Progenitor cell of endocrine pancreas (in vitro differentiated cells): Measurements from ENCODE around the gene GMCL1. TPM values are rescaled to one million over a fixed set of nuclear protein-coding genes. Genes with fewer than 3 reads are reported as not detected.

Experiments used
- DNase-seq: peaks from one replicate; pipeline ENCODE4 v3.0.0; 2021; ENCODE audit warnings: low spot score; ENCODE audit not compliant: unreplicated experiment
- H3K27ac Mint-ChIP-seq: 2 replicates; pipeline ENCODE4 v1.8.0; 2021; ENCODE audit warnings: mild to moderate bottlenecking, moderate library complexity, mixed read lengths
- H3K27me3 Mint-ChIP-seq: 2 replicates; pipeline ENCODE4 v1.8.0; 2021; ENCODE audit warnings: mixed read lengths
- H3K36me3 Mint-ChIP-seq: 2 replicates; pipeline ENCODE4 v1.8.0; 2022; ENCODE audit warnings: mixed read lengths; ENCODE audit not compliant: insufficient read depth
- H3K4me1 Mint-ChIP-seq: 2 replicates; pipeline ENCODE4 v1.8.0; 2021; ENCODE audit warnings: low read depth, mixed read lengths
- H3K4me3 Mint-ChIP-seq: 2 replicates; pipeline ENCODE4 v1.8.0; 2021; ENCODE audit warnings: low read depth, mild to moderate bottlenecking, moderate library complexity, mixed read lengths
- H3K9me3 Mint-ChIP-seq: 2 replicates; pipeline ENCODE4 v1.8.0; 2021; ENCODE audit warnings: low read depth, mixed read lengths
- total RNA-seq: library from RNA; stranded (reverse); gene quantifications from 2 replicates; pipeline ENCODE4 v1.2.1, GENCODE V29; 2021
- TF ChIP-seq, protein P1 (sequence below): fragments of 200-600 bp; sonication (generic); IDR thresholded peaks from one replicate; pipeline ENCODE4 v1.5.0; 2021; ENCODE audit warnings: antibody characterized with exemption, mild to moderate bottlenecking; ENCODE audit not compliant: unreplicated experiment

GMCL1 gene
- total RNA-seq, 1 donor from 2014 or later, result 33.1 TPM

DNA sequence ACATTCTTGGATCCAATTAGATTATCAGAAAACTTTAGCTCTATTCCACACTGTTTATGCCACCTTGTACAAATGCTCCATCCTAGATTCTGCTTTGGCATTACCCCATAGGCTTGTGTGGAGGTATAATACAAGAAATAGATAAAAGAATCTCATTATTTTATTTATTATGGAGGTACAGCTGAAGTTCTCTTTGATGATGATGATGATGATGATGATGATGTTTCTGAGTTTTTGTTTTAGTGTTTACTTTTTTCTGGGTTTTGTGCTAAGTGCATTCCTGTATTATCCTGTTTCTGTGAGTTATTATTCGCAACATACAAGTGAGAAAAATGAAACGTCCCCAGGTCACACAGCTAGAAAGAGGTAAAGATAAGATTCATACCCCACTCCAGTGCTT, 44.1 kb upstream of the GMCL1 start:
- H3K4me3 Mint-ChIP-seq, result no peak overlapping the region
- DNase-seq, result no peak
- H3K27me3 Mint-ChIP-seq, result no peaks in the 10 kb centered on the region
- peaks cover 4% of the 10 kb centered on the region for H3K9me3 Mint-ChIP-seq
- H3K36me3 Mint-ChIP-seq, result peaks cover 41% of the 10 kb centered on the region
- H3K27ac Mint-ChIP-seq, result peak overlapping the region; percentile 57
- TF ChIP-seq, protein P1, sequence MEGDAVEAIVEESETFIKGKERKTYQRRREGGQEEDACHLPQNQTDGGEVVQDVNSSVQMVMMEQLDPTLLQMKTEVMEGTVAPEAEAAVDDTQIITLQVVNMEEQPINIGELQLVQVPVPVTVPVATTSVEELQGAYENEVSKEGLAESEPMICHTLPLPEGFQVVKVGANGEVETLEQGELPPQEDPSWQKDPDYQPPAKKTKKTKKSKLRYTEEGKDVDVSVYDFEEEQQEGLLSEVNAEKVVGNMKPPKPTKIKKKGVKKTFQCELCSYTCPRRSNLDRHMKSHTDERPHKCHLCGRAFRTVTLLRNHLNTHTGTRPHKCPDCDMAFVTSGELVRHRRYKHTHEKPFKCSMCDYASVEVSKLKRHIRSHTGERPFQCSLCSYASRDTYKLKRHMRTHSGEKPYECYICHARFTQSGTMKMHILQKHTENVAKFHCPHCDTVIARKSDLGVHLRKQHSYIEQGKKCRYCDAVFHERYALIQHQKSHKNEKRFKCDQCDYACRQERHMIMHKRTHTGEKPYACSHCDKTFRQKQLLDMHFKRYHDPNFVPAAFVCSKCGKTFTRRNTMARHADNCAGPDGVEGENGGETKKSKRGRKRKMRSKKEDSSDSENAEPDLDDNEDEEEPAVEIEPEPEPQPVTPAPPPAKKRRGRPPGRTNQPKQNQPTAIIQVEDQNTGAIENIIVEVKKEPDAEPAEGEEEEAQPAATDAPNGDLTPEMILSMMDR, result no peak
- H3K4me1 Mint-ChIP-seq, result peaks cover 69% of the 10 kb centered on the region

DNA sequence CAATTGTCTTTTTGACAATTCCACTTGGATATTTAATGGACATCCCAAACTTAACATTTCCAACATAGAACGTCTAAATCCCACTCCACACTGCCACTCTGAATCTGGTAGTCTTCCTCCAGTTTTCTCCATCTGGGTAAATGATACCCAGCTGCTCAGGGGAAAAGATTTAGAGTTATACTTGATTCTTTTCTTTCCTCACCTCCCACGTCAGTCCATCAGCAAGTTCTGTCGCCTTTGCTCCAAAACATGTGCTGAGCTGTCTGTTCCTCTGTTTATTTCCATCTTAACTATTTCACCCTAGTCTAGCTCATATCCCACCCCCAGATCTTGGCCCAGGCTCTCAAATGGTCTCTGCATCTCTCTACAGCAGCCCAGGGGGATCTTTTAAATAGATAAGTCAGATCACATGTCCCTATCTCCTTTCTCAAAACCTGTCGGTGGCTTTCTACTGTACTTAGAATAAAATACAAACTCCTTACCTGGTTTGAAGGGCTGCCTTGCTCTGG, 43.4 kb upstream of the GMCL1 start:
- no peak for DNase-seq
- Mint-ChIP-seq H3K4me3 (no peak overlapping the region), H3K27ac (peak overlapping the region; percentile 57), H3K27me3 (no peaks in the 10 kb centered on the region), H3K9me3 (peaks cover 4% of the 10 kb centered on the region), H3K4me1 (peaks cover 67% of the 10 kb centered on the region), H3K36me3 (peaks cover 39% of the 10 kb centered on the region)
- TF ChIP-seq, protein P1, result no peak

DNA sequence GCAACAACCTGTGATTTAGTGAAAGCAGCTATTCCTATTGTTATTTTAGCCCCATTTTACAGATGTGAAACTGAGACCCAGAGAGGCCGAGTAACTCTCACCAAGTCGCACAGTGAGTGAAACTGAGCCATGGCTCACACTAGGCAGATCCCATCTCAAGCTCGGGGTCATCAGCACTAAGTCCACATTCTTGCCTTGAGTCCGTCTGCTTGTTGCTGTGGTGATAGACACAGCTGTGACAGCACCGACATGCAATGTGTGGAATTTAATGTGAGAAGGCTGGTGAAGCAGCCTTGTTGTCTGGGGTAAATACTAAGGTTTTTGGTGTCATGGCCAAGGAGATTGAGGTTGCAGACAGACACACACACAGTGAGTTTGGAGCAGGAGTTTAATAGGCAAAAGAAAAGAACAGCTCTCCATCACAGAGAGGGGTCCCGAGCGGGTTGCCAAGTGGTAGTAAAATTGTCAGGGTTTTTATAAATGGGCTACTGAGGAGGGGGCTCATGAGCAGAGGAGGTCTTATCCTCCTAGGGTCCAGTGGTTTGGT, 40.2 kb upstream of the GMCL1 start:
- Mint-ChIP-seq H3K27ac (peak overlapping the region; percentile 97), H3K4me1 (peaks cover 66% of the 10 kb centered on the region), H3K36me3 (peaks cover 39% of the 10 kb centered on the region), H3K27me3 (no peaks in the 10 kb centered on the region), H3K9me3 (no peaks in the 10 kb centered on the region), H3K4me3 (peak overlapping the region; percentile 9)
- DNase-seq, result no peak
- TF ChIP-seq, protein P1, result no peak

DNA sequence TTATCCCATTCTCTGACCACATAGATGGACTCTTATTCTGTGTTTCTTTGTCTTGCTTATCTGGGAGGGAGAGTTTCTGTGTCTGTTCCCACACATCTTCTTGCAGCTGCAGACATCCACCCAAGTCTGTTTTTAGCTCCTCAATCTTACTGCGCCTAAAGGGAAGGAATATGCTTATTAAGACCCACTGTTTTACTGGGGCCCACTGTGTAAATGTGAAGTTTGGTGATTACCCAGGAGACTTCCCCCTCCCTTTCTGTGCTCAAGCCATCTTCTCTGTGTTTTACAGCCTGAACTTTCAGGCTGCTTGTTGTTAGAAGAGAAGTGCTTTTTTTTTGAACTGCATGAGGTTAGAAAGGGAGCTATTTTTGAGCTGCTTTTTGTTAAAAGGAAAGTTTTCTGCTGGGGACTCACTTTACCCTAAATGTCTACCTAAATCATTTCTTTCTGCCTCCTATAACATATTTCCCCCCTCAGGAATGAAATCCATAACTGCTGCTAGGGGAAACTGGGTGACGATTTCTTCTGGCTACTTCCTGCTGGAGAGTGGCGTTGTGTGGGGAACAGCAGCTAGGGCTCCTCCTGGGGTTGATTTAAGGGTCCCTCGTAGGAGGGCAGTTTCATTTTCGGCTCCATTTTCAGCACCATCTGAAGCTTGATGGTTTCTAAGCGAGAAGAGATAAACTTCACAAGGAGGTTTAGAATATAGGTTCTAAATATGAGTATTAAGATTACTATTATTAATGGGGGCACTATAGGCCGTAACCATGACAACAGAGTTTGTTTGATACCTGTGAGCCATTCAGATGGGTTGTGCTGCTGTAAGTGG, 39.5 kb upstream of the GMCL1 start:
- TF ChIP-seq, protein P1, result no peak
- Mint-ChIP-seq H3K9me3 (no peaks in the 10 kb centered on the region), H3K27ac (peak overlapping the region; percentile 97), H3K27me3 (no peaks in the 10 kb centered on the region), H3K4me1 (peaks cover 65% of the 10 kb centered on the region), H3K36me3 (peaks cover 43% of the 10 kb centered on the region), H3K4me3 (peak overlapping the region; percentile 42)
- no peak for DNase-seq

DNA sequence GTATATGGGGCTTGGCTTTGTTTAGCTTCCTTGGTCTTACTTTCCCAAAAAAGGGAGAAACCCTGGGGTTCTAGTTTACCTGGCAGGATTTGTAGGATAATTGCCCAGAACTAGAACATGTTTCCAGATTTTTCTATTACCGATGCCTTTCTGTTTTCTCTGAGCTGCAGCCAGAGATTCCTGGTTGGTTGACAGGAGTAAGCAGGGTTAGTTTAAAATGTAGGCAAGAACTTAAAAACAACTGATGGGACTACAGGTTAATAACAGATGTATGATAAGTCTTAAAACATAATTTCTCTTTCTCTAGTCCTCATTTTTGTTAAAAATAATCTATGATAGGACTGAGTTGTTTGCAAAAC, 38.9 kb upstream of the GMCL1 start:
- Mint-ChIP-seq H3K36me3 (peaks cover 43% of the 10 kb centered on the region), H3K4me3 (no peak overlapping the region), H3K9me3 (no peaks in the 10 kb centered on the region), H3K27me3 (no peaks in the 10 kb centered on the region), H3K4me1 (peaks cover 66% of the 10 kb centered on the region), H3K27ac (peak overlapping the region; percentile 43)
- TF ChIP-seq, protein P1, result no peak
- DNase-seq, result no peak
